Esophagus squamous epithelium (tissue), 4 donors: ENCODE results near the gene DES.

ENCODE experiments used
- CTCF ChIP-seq, 6 experiments: fragments of 450-650 bp in 4 of 6; fragments of 200-600 bp in 2 of 6; sonication (generic) in 2 of 6; IDR thresholded peaks; one replicate each; pipeline ENCODE4 v1.5.1; 2016 to 2019; ENCODE audit warnings: antibody characterized with exemption in 6 of 6, mild to moderate bottlenecking in 4 of 6, moderate library complexity in 4 of 6
- POLR2A ChIP-seq, 4 donors: fragments of 450-650 bp; IDR thresholded peaks; one replicate each; pipeline ENCODE4 v1.6.1; 2017; ENCODE audit warnings: antibody characterized with exemption in 4 of 4, mild to moderate bottlenecking in 4 of 4, moderate library complexity in 3 of 4

GRCh38 chr2:219464286-219465032, 46.3 kb downstream of the DES start:
- TF ChIP-seq CTCF (IDR thresholded peaks at IDR 0.05) (no peak), POLR2A (IDR thresholded peaks at IDR 0.05) (no peak)
